Activated T-helper 2 cell treated with anti-CD3 and anti-CD28 coated beads, Interferon-gamma antibody, Interleukin-2, Interleukin-4, amounts not matched to agents 10 μg/mL and 5 μg/mL and 100 μg/mL, durations not matched to agents 14 hours and 24 hours and 36 hours (primary cell): ENCODE measurements around the gene SPEG. TPM values are rescaled to one million over a fixed set of nuclear protein-coding genes. Genes with fewer than 3 reads are reported as not detected.

Experiments
- DNase-seq: peaks from one replicate; pipeline ENCODE4 v3.0.0; 2021; ENCODE audit warnings: low spot score
- H3K27ac Mint-ChIP-seq: one replicate; pipeline ENCODE4 v1.8.0; 2021; ENCODE audit warnings: mixed read lengths
- H3K27me3 Mint-ChIP-seq: one replicate; pipeline ENCODE4 v1.8.0; 2021; ENCODE audit warnings: low read depth, mixed read lengths
- H3K36me3 Mint-ChIP-seq: one replicate; pipeline ENCODE4 v1.8.0; 2021; ENCODE audit warnings: low read depth, mixed read lengths
- H3K4me1 Mint-ChIP-seq: one replicate; pipeline ENCODE4 v1.8.0; 2021; ENCODE audit warnings: low read depth, mixed read lengths
- H3K4me3 Mint-ChIP-seq: one replicate; pipeline ENCODE4 v1.8.0; 2021; ENCODE audit warnings: low read depth, mild to moderate bottlenecking, moderate library complexity, mixed read lengths
- H3K9me3 Mint-ChIP-seq: one replicate; pipeline ENCODE4 v1.8.0; 2021; ENCODE audit warnings: mixed read lengths
- intact Hi-C: fragments of 100-400 bp; cut with micrococcal nuclease; formaldehyde crosslinking; loops from one replicate; pipeline ENCODE4 v1.15.1; 2023
- total RNA-seq: library from RNA; stranded (reverse); gene quantifications from 2 replicates; pipeline ENCODE4 v1.2.3, GENCODE V29; 2022

The SPEG gene
- total RNA-seq, 1 donor from 2014 or later = not detected

- no peaks in the 10 kb centered on the region for H3K4me1 Mint-ChIP-seq
- H3K9me3 Mint-ChIP-seq = no peaks in the 10 kb centered on the region
- DNase-seq = no peak
- no peak overlapping the region for H3K4me3 Mint-ChIP-seq
- intact Hi-C loops = no loop called here
- no peaks in the 10 kb centered on the region for H3K36me3 Mint-ChIP-seq
- no peak overlapping the region for H3K27ac Mint-ChIP-seq
- no peaks in the 10 kb centered on the region for H3K27me3 Mint-ChIP-seq
Measured at GRCh38 chr2:219468410-219469185, 34.0 kb downstream of the SPEG start.

DNA sequence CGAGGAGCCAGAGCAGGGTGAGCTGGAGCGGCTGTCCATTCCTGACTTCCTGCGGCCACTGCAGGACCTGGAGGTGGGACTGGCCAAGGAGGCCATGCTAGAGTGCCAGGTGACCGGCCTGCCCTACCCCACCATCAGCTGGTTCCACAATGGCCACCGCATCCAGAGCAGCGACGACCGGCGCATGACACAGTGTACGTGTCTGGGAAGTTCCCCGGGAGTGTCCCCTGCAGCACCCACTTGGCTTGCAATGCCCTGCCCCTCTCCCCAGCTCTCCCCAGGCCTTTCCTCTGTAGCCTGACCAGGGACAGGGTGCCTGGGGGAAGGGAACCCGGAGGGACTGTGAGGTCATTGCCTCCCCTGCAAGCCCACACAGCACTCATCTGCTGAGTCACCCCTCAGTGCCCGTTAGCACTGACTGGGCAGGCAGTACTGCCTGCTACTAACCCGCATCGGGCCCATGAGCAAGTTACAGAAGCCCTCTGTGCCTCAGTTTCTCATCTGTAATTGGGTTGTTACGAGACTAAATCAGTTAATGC, 34.6 kb downstream of the SPEG start:
- Mint-ChIP-seq H3K9me3 (no peaks in the 10 kb centered on the region), H3K4me1 (no peaks in the 10 kb centered on the region), H3K27ac (no peak overlapping the region), H3K27me3 (no peaks in the 10 kb centered on the region), H3K36me3 (no peaks in the 10 kb centered on the region), H3K4me3 (no peak overlapping the region)
- DNase-seq = no peak
- intact Hi-C loops = no loop called here

DNA sequence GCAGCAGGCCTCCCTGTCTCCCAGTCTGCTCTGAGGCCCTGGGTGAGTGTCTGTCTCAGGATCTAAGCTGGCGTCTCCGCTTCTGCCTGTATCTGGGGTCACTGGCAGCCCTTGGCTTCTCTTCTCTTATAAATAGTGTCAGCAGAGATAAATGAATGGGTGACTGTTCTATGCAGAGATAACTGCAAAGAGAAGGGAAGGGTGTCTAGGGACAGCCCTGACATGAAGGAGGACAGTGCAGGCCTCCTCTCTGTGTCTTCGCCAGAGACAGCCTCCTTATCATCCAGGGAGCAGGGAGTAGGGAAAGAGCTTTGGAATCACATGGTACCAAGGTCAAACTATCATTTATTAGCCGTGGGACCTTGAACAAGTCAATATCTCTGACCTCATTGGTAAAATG, 35.8 kb downstream of the SPEG start:
- Mint-ChIP-seq H3K27me3 (no peaks in the 10 kb centered on the region), H3K27ac (no peak overlapping the region), H3K4me3 (no peak overlapping the region), H3K9me3 (no peaks in the 10 kb centered on the region), H3K36me3 (no peaks in the 10 kb centered on the region), H3K4me1 (no peaks in the 10 kb centered on the region)
- no peak for DNase-seq
- intact Hi-C loops = no loop called here

DNA sequence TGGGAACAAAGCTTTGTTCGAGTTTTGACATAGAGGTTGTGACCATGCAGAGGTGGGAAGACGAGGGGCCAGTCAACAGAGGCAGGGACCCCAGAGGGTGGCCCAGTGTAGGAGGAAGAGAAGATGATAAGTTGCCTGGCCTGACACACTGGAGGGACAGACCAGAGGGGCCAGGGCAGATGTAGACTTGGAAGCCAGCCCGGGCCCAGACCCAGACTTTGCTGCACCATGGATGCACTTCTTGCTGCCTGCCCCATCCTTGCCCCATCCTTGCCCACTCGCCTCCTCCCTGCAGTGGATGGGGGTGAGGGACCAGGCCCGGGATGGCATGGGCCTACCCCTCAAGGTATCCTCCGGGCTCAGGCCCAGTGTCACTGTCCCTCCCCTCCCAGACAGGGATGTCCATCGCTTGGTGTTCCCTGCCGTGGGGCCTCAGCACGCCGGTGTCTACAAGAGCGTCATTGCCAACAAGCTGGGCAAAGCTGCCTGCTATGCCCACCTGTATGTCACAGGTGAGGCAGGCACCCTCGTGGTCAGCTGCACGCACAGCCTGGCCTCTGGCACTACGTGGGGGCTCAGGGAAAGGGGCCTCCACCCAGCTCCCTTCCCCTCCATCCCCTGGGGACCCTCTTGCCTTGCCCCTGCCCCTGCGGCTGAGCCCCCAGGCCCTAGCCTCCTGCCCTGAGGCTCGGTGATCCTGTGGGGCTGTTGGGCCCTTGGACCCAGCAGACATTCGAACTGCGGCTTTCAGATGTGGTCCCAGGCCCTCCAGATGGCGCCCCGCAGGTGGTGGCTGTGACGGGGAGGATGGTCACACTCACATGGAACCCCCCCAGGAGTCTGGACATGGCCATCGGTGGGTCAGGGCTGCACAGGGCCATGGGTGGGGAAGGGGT, 37.1 kb downstream of the SPEG start:
- H3K27ac Mint-ChIP-seq = no peak overlapping the region
- H3K4me3 Mint-ChIP-seq = no peak overlapping the region
- peaks cover 4% of the 10 kb centered on the region for H3K27me3 Mint-ChIP-seq
- no peak for DNase-seq
- no peaks in the 10 kb centered on the region for H3K36me3 Mint-ChIP-seq
- intact Hi-C loops = no loop called here
- peaks cover 4% of the 10 kb centered on the region for H3K4me1 Mint-ChIP-seq
- H3K9me3 Mint-ChIP-seq = no peaks in the 10 kb centered on the region

- DNase-seq = no peak
Measured at GRCh38 chr2:219472629-219473187, 38.1 kb downstream of the SPEG start.

DNA sequence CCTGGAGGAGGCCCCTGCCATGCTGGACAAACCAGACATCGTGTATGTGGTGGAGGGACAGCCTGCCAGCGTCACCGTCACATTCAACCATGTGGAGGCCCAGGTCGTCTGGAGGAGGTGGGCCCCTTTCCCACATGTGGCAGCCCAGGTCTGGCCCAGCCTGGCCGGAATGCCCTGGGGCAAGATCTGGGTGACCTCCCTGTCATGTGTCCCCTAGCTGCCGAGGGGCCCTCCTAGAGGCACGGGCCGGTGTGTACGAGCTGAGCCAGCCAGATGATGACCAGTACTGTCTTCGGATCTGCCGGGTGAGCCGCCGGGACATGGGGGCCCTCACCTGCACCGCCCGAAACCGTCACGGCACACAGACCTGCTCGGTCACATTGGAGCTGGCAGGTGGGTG, 38.9 kb downstream of the SPEG start:
- Mint-ChIP-seq H3K27ac (no peak overlapping the region), H3K4me3 (no peak overlapping the region), H3K4me1 (peaks cover 4% of the 10 kb centered on the region), H3K36me3 (no peaks in the 10 kb centered on the region), H3K9me3 (no peaks in the 10 kb centered on the region), H3K27me3 (peaks cover 4% of the 10 kb centered on the region)
- no peak for DNase-seq
- intact Hi-C loops = no loop called here

More at GRCh38 chr2:219472629-219473187, 38.1 kb downstream of the SPEG start:
- Mint-ChIP-seq H3K4me1 (peaks cover 4% of the 10 kb centered on the region), H3K27ac (no peak overlapping the region), H3K36me3 (no peaks in the 10 kb centered on the region), H3K27me3 (peaks cover 4% of the 10 kb centered on the region), H3K4me3 (no peak overlapping the region), H3K9me3 (no peaks in the 10 kb centered on the region)
- intact Hi-C loops = no loop called here

DNA sequence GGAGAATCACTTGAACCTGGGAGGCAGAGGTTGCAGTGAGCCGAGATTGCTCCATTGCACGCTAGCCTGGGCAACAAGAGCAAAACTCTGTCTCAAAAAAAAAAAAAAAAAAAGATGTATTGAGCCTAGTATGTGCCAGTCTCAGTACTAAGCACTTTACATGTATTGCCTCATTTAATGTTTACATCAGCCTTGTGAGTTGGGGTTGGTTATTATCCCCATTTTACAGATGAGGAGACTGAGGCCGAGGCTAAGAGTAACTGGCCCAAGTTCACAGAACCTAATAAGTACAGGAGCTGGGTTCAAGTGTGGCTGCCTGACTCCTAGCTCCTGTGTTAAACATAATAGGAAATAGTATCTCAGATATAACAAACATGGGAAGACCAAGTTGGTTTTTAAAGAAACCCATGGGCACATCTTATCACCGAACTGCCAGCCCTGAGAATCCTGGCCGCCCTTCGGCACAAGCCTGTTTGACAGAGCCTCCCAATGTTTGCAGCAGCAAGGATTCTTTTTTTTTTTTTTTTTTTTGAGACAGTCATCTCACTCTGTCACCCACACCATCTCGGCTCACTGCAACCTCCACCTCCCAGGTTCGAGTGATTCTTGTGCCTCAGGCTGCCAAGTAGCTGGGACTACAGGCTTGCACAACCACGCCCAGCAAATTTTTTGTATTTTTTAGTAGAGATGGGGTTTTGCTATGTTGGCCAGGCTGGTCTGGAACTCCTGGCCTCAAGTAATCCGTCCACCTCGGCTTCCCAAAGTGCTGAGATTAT, 39.8 kb downstream of the SPEG start:
- no peak for DNase-seq
- H3K27ac Mint-ChIP-seq = no peak overlapping the region
- H3K36me3 Mint-ChIP-seq = no peaks in the 10 kb centered on the region
- peaks cover 4% of the 10 kb centered on the region for H3K4me1 Mint-ChIP-seq
- no peaks in the 10 kb centered on the region for H3K9me3 Mint-ChIP-seq
- intact Hi-C loops = no loop called here
- H3K4me3 Mint-ChIP-seq = no peak overlapping the region
- peaks cover 4% of the 10 kb centered on the region for H3K27me3 Mint-ChIP-seq

GRCh38 chr2:219475278-219475677, 40.6 kb downstream of the SPEG start:
- no peak for DNase-seq
- Mint-ChIP-seq H3K27ac (no peak overlapping the region), H3K4me3 (no peak overlapping the region), H3K9me3 (no peaks in the 10 kb centered on the region), H3K27me3 (peaks cover 4% of the 10 kb centered on the region), H3K36me3 (no peaks in the 10 kb centered on the region), H3K4me1 (peaks cover 4% of the 10 kb centered on the region)
- intact Hi-C loops = no loop called here

GRCh38 chr2:219475697-219476651, 41.3 kb downstream of the SPEG start:
- H3K27ac Mint-ChIP-seq = no peak overlapping the region
- intact Hi-C loops = loop anchor here (1.0 kb wide), 1 partner anchor 54 kb away; no protein-coding TSS in a partner anchor

DNA sequence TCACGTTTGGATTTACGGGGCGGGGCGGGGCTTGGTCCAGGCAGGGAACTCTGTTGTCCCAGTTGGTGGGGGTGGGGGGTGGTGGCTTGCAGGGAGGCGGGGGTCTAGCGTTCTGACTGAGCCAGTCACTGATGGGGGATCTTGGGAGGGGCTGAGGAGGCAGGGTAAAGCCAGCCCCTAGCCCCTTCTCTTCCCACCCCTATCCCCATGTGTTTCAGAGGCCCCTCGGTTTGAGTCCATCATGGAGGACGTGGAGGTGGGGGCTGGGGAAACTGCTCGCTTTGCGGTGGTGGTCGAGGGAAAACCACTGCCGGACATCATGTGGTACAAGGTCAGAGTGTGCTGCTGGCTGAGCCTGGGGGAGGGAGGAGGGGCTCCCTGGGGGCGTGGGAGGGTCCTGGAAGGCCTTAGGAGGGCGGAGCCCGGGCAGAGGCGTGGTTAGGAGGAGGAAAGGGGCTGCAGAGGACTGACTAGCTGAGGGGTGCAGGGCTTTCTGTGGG, 42.1 kb downstream of the SPEG start:
- intact Hi-C loops = loop anchor here (1.0 kb wide), 1 partner anchor 54 kb away; no protein-coding TSS in a partner anchor
- Mint-ChIP-seq H3K27ac (no peak overlapping the region), H3K9me3 (no peaks in the 10 kb centered on the region), H3K4me3 (no peak overlapping the region), H3K27me3 (peaks cover 7% of the 10 kb centered on the region), H3K36me3 (no peaks in the 10 kb centered on the region), H3K4me1 (peaks cover 4% of the 10 kb centered on the region)
- DNase-seq = no peak

More at GRCh38 chr2:219475697-219476651, 41.3 kb downstream of the SPEG start:
- H3K4me3 Mint-ChIP-seq = no peak overlapping the region
- H3K36me3 Mint-ChIP-seq = no peaks in the 10 kb centered on the region
- peak; percentile 39 for DNase-seq
- no peaks in the 10 kb centered on the region for H3K9me3 Mint-ChIP-seq
- H3K27me3 Mint-ChIP-seq = peaks cover 4% of the 10 kb centered on the region
- H3K4me1 Mint-ChIP-seq = peaks cover 4% of the 10 kb centered on the region

GRCh38 chr2:219477179-219477578, 42.5 kb downstream of the SPEG start:
- Mint-ChIP-seq H3K27ac (no peak overlapping the region), H3K27me3 (peaks cover 7% of the 10 kb centered on the region), H3K9me3 (no peaks in the 10 kb centered on the region), H3K4me1 (peaks cover 4% of the 10 kb centered on the region), H3K4me3 (no peak overlapping the region), H3K36me3 (no peaks in the 10 kb centered on the region)
- DNase-seq = no peak
- intact Hi-C loops = no loop called here
